ENCODE measurements around the gene UMAD1.

DNA sequence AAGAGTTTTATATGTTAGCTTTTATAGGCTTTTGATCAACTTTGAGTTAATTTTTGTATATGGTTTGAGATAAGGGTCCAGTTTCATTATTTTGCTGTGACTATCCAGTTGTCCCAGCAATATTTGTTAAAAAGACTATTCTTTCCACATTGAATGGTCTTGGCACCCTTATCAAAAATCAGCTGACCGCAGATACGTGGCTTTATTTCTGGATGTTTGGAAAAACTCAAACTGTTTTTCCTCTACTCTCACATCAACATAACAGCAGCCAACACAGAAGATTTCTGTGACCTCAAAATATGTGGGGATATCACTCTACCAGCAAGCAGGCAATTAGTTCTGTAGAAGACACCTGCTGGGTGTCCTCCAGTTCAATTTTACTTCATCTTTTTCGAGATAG, 211.4 kb downstream of the UMAD1 start:
- TF ChIP-seq, protein P1, sequence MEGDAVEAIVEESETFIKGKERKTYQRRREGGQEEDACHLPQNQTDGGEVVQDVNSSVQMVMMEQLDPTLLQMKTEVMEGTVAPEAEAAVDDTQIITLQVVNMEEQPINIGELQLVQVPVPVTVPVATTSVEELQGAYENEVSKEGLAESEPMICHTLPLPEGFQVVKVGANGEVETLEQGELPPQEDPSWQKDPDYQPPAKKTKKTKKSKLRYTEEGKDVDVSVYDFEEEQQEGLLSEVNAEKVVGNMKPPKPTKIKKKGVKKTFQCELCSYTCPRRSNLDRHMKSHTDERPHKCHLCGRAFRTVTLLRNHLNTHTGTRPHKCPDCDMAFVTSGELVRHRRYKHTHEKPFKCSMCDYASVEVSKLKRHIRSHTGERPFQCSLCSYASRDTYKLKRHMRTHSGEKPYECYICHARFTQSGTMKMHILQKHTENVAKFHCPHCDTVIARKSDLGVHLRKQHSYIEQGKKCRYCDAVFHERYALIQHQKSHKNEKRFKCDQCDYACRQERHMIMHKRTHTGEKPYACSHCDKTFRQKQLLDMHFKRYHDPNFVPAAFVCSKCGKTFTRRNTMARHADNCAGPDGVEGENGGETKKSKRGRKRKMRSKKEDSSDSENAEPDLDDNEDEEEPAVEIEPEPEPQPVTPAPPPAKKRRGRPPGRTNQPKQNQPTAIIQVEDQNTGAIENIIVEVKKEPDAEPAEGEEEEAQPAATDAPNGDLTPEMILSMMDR (conservative IDR thresholded peaks at IDR 0.05; ENCODE audit: low read length), result no peak
- TF ChIP-seq EZH2phosphoT487 (IDR thresholded peaks at IDR 0.05; ENCODE audit: borderline replicate concordance), result no peak
